ENCODE data around the gene DRD5. TPM values are rescaled to one million over a fixed set of nuclear protein-coding genes. Genes with fewer than 3 reads are reported as not detected.
"Not testable (repeated sequence)": the region's sequence is repeated elsewhere in the genome, so short reads cannot be mapped to it uniquely, and the experiment has no call there.

Gene DRD5
- under 1 TPM in 1 of 2 donors, not detected in 1; 0.11 TPM for total RNA-seq
- 0.36 TPM for polyA plus RNA-seq (2013, experiment 1 of 2)
- polyA plus RNA-seq (2013, experiment 2 of 2) = 0.41 TPM
- long read RNA-seq, experiment 1 = 0 reads
- long read RNA-seq, experiment 2 = 0 reads
- long read RNA-seq, experiment 3 = 0 reads
- long read RNA-seq, experiment 4 = 0 reads

DNA sequence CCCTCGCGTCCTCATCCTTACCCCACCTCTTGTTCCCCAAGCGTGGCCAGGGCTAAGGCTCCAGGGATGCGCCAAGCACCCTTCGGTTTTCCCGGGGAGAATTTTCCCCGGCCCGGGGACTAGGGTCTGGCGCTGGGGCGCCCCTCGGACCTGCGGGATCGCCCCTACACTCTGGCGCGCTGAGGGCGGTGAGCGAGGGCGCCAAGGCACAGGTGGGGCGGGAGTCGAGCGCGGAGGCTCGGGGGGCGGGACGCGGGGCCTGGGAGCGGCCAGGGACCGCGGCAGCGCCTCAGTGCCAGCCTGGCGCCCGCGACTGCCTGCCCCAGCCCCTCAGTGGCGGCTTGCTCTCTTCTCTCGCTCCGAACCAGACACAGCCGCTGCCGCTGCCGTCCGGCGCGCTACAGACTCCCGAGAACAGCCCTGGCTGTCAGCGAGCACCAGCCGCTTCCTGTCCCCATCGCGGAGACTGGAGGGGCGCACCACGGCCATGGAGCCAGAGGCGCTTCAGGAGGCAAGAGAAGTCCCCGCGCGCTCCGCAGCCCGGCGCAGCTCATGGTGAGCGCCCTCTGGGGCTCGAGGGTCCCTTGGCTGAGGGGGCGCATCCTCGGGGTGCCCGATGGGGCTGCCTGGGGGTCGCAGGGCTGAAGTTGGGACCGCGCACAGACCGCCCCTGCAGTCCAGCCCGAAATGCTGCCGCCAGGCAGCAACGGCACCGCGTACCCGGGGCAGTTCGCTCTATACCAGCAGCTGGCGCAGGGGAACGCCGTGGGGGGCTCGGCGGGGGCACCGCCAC, at the start of gene DRD5:
Gene DRD5 (plus strand): TSS at position 292 of the 793 bp plus-strand sequence. CDS start 396 bp downstream, at position 688.
- no peaks in the 10 kb centered on the region for H3K4me1 ChIP-seq (ENCODE audit: control insufficient read depth, insufficient read depth, low read length)
- Mint-ChIP-seq H3K4me1 (no peaks in the 10 kb centered on the region), H3K27me3 (ENCODE audit: insufficient read depth) (peaks cover 90% of the 10 kb centered on the region), H3K36me3 (ENCODE audit: low read depth) (no peaks in the 10 kb centered on the region), H3K4me3 (peak within 1 kb of the TSS; percentile 51), H3K9me3 (peaks cover 5% of the 10 kb centered on the region), H3K27ac (no peak within 1 kb of the TSS)
- peaks cover 66% of the 10 kb centered on the region for H3K27me3 ChIP-seq (ENCODE audit: control insufficient read depth, insufficient read depth, low read length, poor library complexity, severe bottlenecking)
- TF ChIP-seq, protein P1, sequence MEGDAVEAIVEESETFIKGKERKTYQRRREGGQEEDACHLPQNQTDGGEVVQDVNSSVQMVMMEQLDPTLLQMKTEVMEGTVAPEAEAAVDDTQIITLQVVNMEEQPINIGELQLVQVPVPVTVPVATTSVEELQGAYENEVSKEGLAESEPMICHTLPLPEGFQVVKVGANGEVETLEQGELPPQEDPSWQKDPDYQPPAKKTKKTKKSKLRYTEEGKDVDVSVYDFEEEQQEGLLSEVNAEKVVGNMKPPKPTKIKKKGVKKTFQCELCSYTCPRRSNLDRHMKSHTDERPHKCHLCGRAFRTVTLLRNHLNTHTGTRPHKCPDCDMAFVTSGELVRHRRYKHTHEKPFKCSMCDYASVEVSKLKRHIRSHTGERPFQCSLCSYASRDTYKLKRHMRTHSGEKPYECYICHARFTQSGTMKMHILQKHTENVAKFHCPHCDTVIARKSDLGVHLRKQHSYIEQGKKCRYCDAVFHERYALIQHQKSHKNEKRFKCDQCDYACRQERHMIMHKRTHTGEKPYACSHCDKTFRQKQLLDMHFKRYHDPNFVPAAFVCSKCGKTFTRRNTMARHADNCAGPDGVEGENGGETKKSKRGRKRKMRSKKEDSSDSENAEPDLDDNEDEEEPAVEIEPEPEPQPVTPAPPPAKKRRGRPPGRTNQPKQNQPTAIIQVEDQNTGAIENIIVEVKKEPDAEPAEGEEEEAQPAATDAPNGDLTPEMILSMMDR (conservative IDR thresholded peaks at IDR 0.05) = no peak
- WGBS, 2 experiments (ENCODE audit: insufficient coverage in 1 of 2, insufficient read length in 1 of 2) = 10 to 15% methylated on average over 13 to 78 of the region's 78 CpGs
- H3K27ac ChIP-seq (ENCODE audit: low read depth, low read length) = no peak within 1 kb of the TSS
- H3K4me3 ChIP-seq (ENCODE audit: low read length) = peak within 1 kb of the TSS; percentile 64
- no peaks in the 10 kb centered on the region for H3K9me3 ChIP-seq (ENCODE audit: control insufficient read depth, low read length)
- no peak within 1 kb of the TSS for H3K9ac ChIP-seq (ENCODE audit: extremely low read depth, low read length, poor library complexity, severe bottlenecking)
- peak; percentile 87 for DNase-seq
- H3K36me3 ChIP-seq (ENCODE audit: control insufficient read depth, insufficient read depth, low read length) = no peaks in the 10 kb centered on the region

DNA sequence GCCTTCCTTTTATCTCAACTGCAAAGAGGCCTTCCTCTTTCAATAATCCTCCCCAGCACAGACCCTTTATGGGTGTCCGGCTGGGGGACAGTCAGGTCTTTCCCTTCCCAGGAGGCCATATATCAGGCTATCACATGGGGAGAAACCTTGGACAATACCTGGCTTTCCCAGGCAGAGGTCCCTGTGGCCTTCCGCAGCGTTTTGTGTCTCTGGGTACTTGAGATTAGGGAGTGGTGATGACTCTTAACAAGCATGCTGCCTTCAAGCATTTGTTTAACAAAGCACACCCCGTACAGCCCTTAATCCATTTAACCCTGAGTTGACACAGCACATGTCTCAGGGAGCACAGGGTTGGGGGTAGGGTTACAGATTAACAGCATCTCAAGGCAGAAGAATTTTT, 49.2 kb upstream of the DRD5 start:
- H3K9me3 ChIP-seq (ENCODE audit: control insufficient read depth, low read length); H3K27ac ChIP-seq (ENCODE audit: low read depth, low read length); H3K27me3 ChIP-seq (ENCODE audit: control insufficient read depth, insufficient read depth, low read length, poor library complexity, severe bottlenecking); H3K36me3 ChIP-seq (ENCODE audit: control insufficient read depth, insufficient read depth, low read length); H3K9ac ChIP-seq (ENCODE audit: extremely low read depth, low read length, poor library complexity, severe bottlenecking); H3K36me3 Mint-ChIP-seq (ENCODE audit: low read depth); H3K4me1 ChIP-seq (ENCODE audit: control insufficient read depth, insufficient read depth, low read length); H3K9me3 Mint-ChIP-seq: not testable (repeated sequence)
- Mint-ChIP-seq H3K27me3 (ENCODE audit: insufficient read depth) (peaks cover 12% of the 10 kb centered on the region), H3K4me1 (peaks cover 33% of the 10 kb centered on the region), H3K4me3 (peak overlapping the region; percentile 36), H3K27ac (peak overlapping the region; percentile 92)
- H3K4me3 ChIP-seq (ENCODE audit: low read length) = peak overlapping the region; percentile 24
- DNase-seq = peak; percentile 62
- 32% methylated on average over 3 of the region's 4 CpGs; no CpG with 5 or more reads in 1 of the 2 experiments for WGBS, 2 experiments (ENCODE audit: insufficient coverage in 1 of 2, insufficient read length in 1 of 2)

DNA sequence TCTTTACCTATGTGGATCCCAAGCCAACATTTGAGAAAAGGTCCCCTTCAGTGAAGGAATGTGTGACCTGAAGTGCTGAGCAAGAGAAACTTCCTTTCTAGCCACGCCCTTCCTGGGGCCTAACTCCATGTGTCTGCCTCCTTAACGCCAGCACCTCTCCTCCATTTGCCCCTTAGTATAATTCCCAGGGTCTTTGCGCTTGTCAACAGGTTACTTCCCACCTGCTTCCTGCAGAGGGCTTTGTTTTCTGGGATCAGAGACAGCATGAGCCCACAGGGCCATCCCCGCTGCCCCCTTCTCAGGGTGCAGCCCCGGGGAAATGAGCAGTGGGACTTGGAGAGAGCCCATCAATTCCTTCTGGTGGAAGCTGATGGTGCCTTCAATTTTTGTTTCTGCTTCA, 45.9 kb upstream of the DRD5 start:
- H3K4me1 Mint-ChIP-seq = peaks cover 36% of the 10 kb centered on the region
- H3K27ac Mint-ChIP-seq = peak overlapping the region; percentile 76
- H3K4me3 Mint-ChIP-seq = no peak overlapping the region
- H3K27me3 Mint-ChIP-seq (ENCODE audit: insufficient read depth) = peaks cover 2% of the 10 kb centered on the region
- DNase-seq = peak; percentile 81
- Histone ChIP-seq H3K4me3 (ENCODE audit: low read length) (no peak overlapping the region), H3K4me1 (ENCODE audit: control insufficient read depth, insufficient read depth, low read length) (no peaks in the 10 kb centered on the region), H3K36me3 (ENCODE audit: control insufficient read depth, insufficient read depth, low read length) (no peaks in the 10 kb centered on the region), H3K27me3 (ENCODE audit: control insufficient read depth, insufficient read depth, low read length, poor library complexity, severe bottlenecking) (no peaks in the 10 kb centered on the region), H3K9me3 (ENCODE audit: control insufficient read depth, low read length) (no peaks in the 10 kb centered on the region), H3K27ac (ENCODE audit: low read depth, low read length) (no peak overlapping the region), H3K9ac (ENCODE audit: extremely low read depth, low read length, poor library complexity, severe bottlenecking) (no peak overlapping the region)
- H3K9me3 Mint-ChIP-seq = no peaks in the 10 kb centered on the region
- H3K36me3 Mint-ChIP-seq (ENCODE audit: low read depth) = no peaks in the 10 kb centered on the region
- TF ChIP-seq, protein P1 (conservative IDR thresholded peaks at IDR 0.05) = peak; percentile 56
- 79 to 100% methylated on average over 1 to 5 of the region's 5 CpGs for WGBS, 2 experiments (ENCODE audit: insufficient coverage in 1 of 2, insufficient read length in 1 of 2)

DNA sequence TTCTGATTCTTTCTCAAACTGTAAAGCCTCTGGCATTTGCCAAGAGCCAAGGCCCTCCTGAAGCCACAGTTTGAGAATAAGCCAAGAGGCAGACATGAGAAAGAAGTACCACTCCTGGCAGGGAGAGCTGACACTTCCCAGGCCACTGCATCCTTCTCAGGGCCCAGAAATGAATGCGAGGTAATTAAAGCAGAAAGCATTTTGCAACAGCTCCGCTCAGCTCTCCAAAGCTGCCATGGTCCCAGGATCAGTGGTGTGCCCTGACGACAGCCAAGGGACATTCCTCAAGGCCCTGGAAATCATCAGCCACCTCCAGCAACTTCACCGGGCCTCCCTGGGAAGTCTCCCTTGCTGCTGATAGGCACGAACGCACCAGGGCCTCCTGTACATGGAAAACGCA, 44.2 kb upstream of the DRD5 start:
- not testable (repeated sequence) for H3K27ac ChIP-seq (ENCODE audit: low read depth, low read length); H3K9me3 ChIP-seq (ENCODE audit: control insufficient read depth, low read length); H3K27me3 ChIP-seq (ENCODE audit: control insufficient read depth, insufficient read depth, low read length, poor library complexity, severe bottlenecking); H3K27ac Mint-ChIP-seq; H3K36me3 Mint-ChIP-seq (ENCODE audit: low read depth); H3K36me3 ChIP-seq (ENCODE audit: control insufficient read depth, insufficient read depth, low read length); H3K4me3 ChIP-seq (ENCODE audit: low read length); H3K27me3 Mint-ChIP-seq (ENCODE audit: insufficient read depth); H3K4me1 ChIP-seq (ENCODE audit: control insufficient read depth, insufficient read depth, low read length); H3K4me3 Mint-ChIP-seq; H3K9me3 Mint-ChIP-seq; H3K9ac ChIP-seq (ENCODE audit: extremely low read depth, low read length, poor library complexity, severe bottlenecking)
- H3K4me1 Mint-ChIP-seq = peaks cover 21% of the 10 kb centered on the region
- WGBS, 2 experiments (ENCODE audit: insufficient coverage in 1 of 2, insufficient read length in 1 of 2) = 70 to 71% methylated on average over 4 to 7 of the region's 7 CpGs
- DNase-seq = peak; percentile 50

DNA sequence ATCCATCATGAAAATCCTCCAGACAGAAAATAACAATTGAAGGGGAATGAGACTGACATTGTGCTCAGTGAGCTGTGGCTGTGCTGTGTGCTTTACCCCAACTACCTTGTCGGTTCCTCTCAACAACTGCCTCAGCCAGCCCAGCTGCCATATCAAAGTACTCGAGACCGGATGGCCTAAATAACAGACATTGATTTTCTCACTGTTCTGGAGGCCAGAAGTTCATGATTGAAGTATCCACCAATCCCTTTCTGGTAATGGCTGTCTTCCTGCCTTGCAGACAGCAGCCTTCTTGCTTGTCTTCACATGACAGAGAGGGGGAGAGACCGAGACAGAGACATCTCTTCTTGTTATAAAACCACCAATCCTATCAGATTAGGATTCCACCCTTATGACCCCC, 37.6 kb upstream of the DRD5 start:
- 86 to 92% methylated on average over 2 to 4 of the region's 4 CpGs for WGBS, 2 experiments (ENCODE audit: insufficient coverage in 1 of 2, insufficient read length in 1 of 2)

More for the DNA sequence above, 37.6 kb upstream of the DRD5 start:
- not testable (repeated sequence) for H3K4me3 ChIP-seq (ENCODE audit: low read length); H3K4me1 Mint-ChIP-seq; DNase-seq; H3K27ac Mint-ChIP-seq; H3K9me3 Mint-ChIP-seq; H3K4me3 Mint-ChIP-seq; H3K27me3 ChIP-seq (ENCODE audit: control insufficient read depth, insufficient read depth, low read length, poor library complexity, severe bottlenecking); H3K27ac ChIP-seq (ENCODE audit: low read depth, low read length); H3K36me3 ChIP-seq (ENCODE audit: control insufficient read depth, insufficient read depth, low read length); H3K9ac ChIP-seq (ENCODE audit: extremely low read depth, low read length, poor library complexity, severe bottlenecking); H3K9me3 ChIP-seq (ENCODE audit: control insufficient read depth, low read length); H3K4me1 ChIP-seq (ENCODE audit: control insufficient read depth, insufficient read depth, low read length); H3K36me3 Mint-ChIP-seq (ENCODE audit: low read depth); H3K27me3 Mint-ChIP-seq (ENCODE audit: insufficient read depth)
